ENCODE data around the gene PDE3A.

The PDE3A gene

DNA sequence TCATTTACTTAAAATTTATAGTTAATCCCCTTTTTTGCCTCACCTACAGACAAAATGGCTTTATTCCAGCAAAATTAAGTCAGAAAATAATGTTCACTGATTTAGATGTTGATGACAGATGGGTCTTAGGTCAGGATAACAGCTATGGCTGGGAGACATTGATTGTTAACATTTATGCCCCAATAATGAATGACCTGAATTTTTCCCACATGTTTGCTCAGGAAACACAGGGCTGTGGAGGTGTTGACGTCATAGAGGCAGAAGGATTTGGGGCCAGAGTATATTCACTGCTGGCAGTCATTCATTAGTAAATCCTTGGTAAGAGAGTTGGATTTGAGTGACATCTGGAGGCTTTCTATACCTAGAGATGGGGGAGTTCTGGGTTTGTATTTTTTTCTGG, 121.3 kb downstream of the PDE3A start:
- TF ChIP-seq, protein P1, sequence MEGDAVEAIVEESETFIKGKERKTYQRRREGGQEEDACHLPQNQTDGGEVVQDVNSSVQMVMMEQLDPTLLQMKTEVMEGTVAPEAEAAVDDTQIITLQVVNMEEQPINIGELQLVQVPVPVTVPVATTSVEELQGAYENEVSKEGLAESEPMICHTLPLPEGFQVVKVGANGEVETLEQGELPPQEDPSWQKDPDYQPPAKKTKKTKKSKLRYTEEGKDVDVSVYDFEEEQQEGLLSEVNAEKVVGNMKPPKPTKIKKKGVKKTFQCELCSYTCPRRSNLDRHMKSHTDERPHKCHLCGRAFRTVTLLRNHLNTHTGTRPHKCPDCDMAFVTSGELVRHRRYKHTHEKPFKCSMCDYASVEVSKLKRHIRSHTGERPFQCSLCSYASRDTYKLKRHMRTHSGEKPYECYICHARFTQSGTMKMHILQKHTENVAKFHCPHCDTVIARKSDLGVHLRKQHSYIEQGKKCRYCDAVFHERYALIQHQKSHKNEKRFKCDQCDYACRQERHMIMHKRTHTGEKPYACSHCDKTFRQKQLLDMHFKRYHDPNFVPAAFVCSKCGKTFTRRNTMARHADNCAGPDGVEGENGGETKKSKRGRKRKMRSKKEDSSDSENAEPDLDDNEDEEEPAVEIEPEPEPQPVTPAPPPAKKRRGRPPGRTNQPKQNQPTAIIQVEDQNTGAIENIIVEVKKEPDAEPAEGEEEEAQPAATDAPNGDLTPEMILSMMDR (IDR thresholded peaks at IDR 0.05), result no peak

GRCh38 chr12:20490213-20490612, 121.9 kb downstream of the PDE3A start:
- TF ChIP-seq, protein P1 (IDR thresholded peaks at IDR 0.05), result no peak

GRCh38 chr12:20491290-20491689, 123.0 kb downstream of the PDE3A start:
- TF ChIP-seq, protein P1 (IDR thresholded peaks at IDR 0.05), result no peak

- TF ChIP-seq, protein P1 (IDR thresholded peaks at IDR 0.05), result no peak
Observed at GRCh38 chr12:20492251-20492760, 124.0 kb downstream of the PDE3A start.

- TF ChIP-seq, protein P1 (IDR thresholded peaks at IDR 0.05), result no peak
Observed at GRCh38 chr12:20493934-20494333, 125.6 kb downstream of the PDE3A start.

- TF ChIP-seq, protein P1 (IDR thresholded peaks at IDR 0.05), result no peak
Observed at GRCh38 chr12:20494851-20495250, 126.5 kb downstream of the PDE3A start.

DNA sequence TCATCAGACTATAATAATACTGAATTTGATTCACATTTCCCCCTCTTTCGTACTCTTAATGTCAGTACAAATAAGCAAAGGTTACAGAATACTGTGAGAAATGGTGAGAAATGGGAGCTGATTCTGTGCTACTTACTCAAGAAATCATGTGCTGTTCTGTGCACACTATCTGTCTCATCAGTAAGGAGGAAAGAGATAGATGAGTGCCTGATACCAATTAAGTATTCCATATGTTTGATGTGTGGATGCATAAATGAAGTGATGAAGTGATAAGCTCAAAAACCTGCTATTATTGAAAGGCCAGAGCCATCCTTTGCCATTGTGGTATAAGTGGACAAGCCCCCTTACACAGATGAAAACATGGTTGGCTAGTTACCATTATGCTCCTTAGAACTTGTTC, 127.7 kb downstream of the PDE3A start:
- TF ChIP-seq, protein P1 (IDR thresholded peaks at IDR 0.05), result no peak

GRCh38 chr12:20497707-20498106, 129.4 kb downstream of the PDE3A start:
- TF ChIP-seq, protein P1 (IDR thresholded peaks at IDR 0.05), result no peak

All from LNCAP (cell line).